OCI-LY3 (cell line): ENCODE data around the gene ARHGAP26.

ENCODE experiments used
- CTCF ChIP-seq: fragments of 200-600, 300-600 bp; sonication (generic); IDR thresholded peaks from 2 replicates; pipeline ENCODE4 v1.5.1; 2014; ENCODE audit warnings: antibody characterized with exemption, low read length, low read depth
- EZH2phosphoT487 ChIP-seq: fragments of 200-600 bp; shearing (Covaris generic); IDR thresholded peaks from 2 replicates; pipeline ENCODE4 v1.6.1; 2018; ENCODE audit warnings: antibody characterized with exemption, mixed run types, low read depth

- no peak for TF ChIP-seq CTCF
- no peak for TF ChIP-seq EZH2phosphoT487
Observed at GRCh38 chr5:143053780-143054179, 283.6 kb downstream of the ARHGAP26 start.
